OCI-LY1 (cell line): ENCODE data around the gene TMEM131.

Experiments
- H2AFZ ChIP-seq: fragments of 200-600 bp; sonication (generic), shearing (Covaris generic); 2 replicates; pipeline ENCODE4 v1.6.0; 2014; ENCODE audit warnings: antibody characterized with exemption, mild to moderate bottlenecking, low read length
- H3F3A ChIP-seq: fragments of 200-600 bp; sonication (generic), shearing (Covaris generic); 2 replicates; pipeline ENCODE4 v1.6.0; 2014; ENCODE audit warnings: mild to moderate bottlenecking, antibody characterized with exemption, low read length, moderate library complexity; ENCODE audit not compliant: insufficient read depth
- H3K27ac ChIP-seq: fragments of 200-600 bp; sonication (generic); 2 replicates; pipeline ENCODE4 v1.5.1; 2014; ENCODE audit warnings: low read length, mixed run types, mild to moderate bottlenecking, low read depth; ENCODE audit not compliant: poor library complexity, severe bottlenecking
- H3K27me3 ChIP-seq: fragments of 200-600 bp; sonication (generic); 2 replicates; pipeline ENCODE4 v1.6.0; 2014; ENCODE audit warnings: antibody characterized with exemption, mild to moderate bottlenecking, low read length, moderate library complexity; ENCODE audit not compliant: insufficient read depth
- H3K36me3 ChIP-seq: fragments of 200-600 bp; sonication (generic); 2 replicates; pipeline ENCODE4 v1.6.1; 2014; ENCODE audit warnings: mild to moderate bottlenecking, antibody characterized with exemption, low read length, moderate library complexity, mixed read lengths; ENCODE audit not compliant: insufficient read depth
- H3K4me1 ChIP-seq: fragments of 200-600 bp; sonication (generic); 2 replicates; pipeline ENCODE4 v1.5.1; 2014; ENCODE audit warnings: mild to moderate bottlenecking, low read length, moderate library complexity; ENCODE audit not compliant: insufficient read depth, severe bottlenecking
- H3K4me2 ChIP-seq: fragments of 200-600 bp; sonication (generic), shearing (Covaris generic); 2 replicates; pipeline ENCODE4 v1.6.1; 2014; ENCODE audit warnings: low read length
- H3K4me3 ChIP-seq: fragments of 200-600 bp; sonication (generic); 2 replicates; pipeline ENCODE4 v1.5.1; 2014; ENCODE audit warnings: low read length, low read depth, mild to moderate bottlenecking, mixed read lengths; ENCODE audit not compliant: poor library complexity, severe bottlenecking
- H3K79me2 ChIP-seq: fragments of 200-600 bp; shearing (Covaris generic); 2 replicates; pipeline ENCODE4 v1.6.1; 2016; ENCODE audit warnings: mixed run types, low read length, mixed read lengths; ENCODE audit not compliant: insufficient read depth
- H3K9ac ChIP-seq: fragments of 200-600 bp; sonication (generic), shearing (Covaris generic); 2 replicates; pipeline ENCODE4 v1.6.1; 2014; ENCODE audit warnings: mild to moderate bottlenecking, low read length, mixed read lengths
- H3K9me2 ChIP-seq: fragments of 200-600 bp; sonication (generic), shearing (Covaris generic); 2 replicates; pipeline ENCODE4 v1.6.1; 2014; ENCODE audit warnings: low read depth, mild to moderate bottlenecking, low read length, mixed read lengths
- H3K9me3 ChIP-seq: fragments of 200-600 bp; shearing (Covaris generic); 2 replicates; pipeline ENCODE4 v1.6.1; 2014; ENCODE audit warnings: low read length, mixed read lengths
- H4K20me1 ChIP-seq: fragments of 200-600 bp; sonication (generic), shearing (Covaris generic); 2 replicates; pipeline ENCODE4 v1.6.0; 2016; ENCODE audit warnings: mild to moderate bottlenecking, low read length; ENCODE audit not compliant: insufficient read depth
- EZH2 ChIP-seq: fragments of 200-600 bp; sonication (generic), shearing (Covaris generic); IDR thresholded peaks from 2 replicates; pipeline ENCODE4 v1.8.0; 2017; ENCODE audit warnings: borderline replicate concordance, mixed run types, mild to moderate bottlenecking, antibody characterized with exemption, low read length, moderate library complexity, mixed read lengths
- TF ChIP-seq, protein P1 (sequence below): fragments of 200-600 bp; sonication (generic), shearing (Covaris generic); IDR thresholded peaks from 2 replicates; pipeline ENCODE4 v1.5.1; 2017; ENCODE audit warnings: mild to moderate bottlenecking, antibody characterized with exemption, low read length, moderate library complexity, mixed read lengths

Gene TMEM131

DNA sequence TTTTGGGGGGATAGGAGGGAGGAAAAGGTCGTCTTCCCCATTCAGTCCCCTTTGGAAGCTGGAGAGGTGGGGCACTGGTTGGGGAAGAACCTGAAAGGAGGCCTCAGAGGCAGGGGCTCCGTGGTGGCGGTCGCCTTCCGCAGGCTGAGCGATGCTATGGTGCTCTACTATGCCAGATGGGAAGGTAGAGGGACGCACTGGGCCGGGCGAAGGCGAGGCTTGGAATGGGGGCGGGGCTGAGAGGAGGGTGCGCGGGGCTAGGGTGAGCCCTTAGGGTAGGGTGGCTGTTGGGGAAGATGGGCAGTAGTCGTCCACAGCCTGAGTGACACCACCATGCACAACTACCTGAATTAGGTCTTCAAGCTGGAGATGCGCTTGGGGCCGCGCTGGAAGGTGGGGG, 271.2 kb downstream of the TMEM131 start:
- no peaks in the 10 kb centered on the region for H3K79me2 ChIP-seq
- peaks cover 1% of the 10 kb centered on the region for H3K4me1 ChIP-seq
- no peak overlapping the region for H3K4me3 ChIP-seq
- H3K9me3 ChIP-seq: no peaks in the 10 kb centered on the region
- H2AFZ ChIP-seq: no peak overlapping the region
- no peaks in the 10 kb centered on the region for H3F3A ChIP-seq
- no peak overlapping the region for H3K9ac ChIP-seq
- H3K9me2 ChIP-seq: no peaks in the 10 kb centered on the region
- H3K27ac ChIP-seq: no peak overlapping the region
- H3K36me3 ChIP-seq: no peaks in the 10 kb centered on the region; the same call in 1 of the 2 replicates
- H4K20me1 ChIP-seq: no peaks in the 10 kb centered on the region
- no peak for TF ChIP-seq EZH2
- TF ChIP-seq, protein P1, sequence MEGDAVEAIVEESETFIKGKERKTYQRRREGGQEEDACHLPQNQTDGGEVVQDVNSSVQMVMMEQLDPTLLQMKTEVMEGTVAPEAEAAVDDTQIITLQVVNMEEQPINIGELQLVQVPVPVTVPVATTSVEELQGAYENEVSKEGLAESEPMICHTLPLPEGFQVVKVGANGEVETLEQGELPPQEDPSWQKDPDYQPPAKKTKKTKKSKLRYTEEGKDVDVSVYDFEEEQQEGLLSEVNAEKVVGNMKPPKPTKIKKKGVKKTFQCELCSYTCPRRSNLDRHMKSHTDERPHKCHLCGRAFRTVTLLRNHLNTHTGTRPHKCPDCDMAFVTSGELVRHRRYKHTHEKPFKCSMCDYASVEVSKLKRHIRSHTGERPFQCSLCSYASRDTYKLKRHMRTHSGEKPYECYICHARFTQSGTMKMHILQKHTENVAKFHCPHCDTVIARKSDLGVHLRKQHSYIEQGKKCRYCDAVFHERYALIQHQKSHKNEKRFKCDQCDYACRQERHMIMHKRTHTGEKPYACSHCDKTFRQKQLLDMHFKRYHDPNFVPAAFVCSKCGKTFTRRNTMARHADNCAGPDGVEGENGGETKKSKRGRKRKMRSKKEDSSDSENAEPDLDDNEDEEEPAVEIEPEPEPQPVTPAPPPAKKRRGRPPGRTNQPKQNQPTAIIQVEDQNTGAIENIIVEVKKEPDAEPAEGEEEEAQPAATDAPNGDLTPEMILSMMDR: no peak
- no peak overlapping the region for H3K4me2 ChIP-seq
- no peaks in the 10 kb centered on the region; the same call in 1 of the 2 replicates for H3K27me3 ChIP-seq

DNA sequence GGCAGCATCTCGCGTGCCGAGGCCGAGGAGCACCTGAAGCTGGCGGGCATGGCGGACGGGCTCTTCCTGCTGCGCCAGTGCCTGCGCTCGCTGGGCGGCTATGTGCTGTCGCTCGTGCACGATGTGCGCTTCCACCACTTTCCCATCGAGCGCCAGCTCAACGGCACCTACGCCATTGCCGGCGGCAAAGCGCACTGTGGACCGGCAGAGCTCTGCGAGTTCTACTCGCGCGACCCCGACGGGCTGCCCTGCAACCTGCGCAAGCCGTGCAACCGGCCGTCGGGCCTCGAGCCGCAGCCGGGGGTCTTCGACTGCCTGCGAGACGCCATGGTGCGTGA, 271.7 kb downstream of the TMEM131 start:
- no peak overlapping the region for H3K27ac ChIP-seq
- H3K4me3 ChIP-seq: no peak overlapping the region
- no peaks in the 10 kb centered on the region for H3F3A ChIP-seq
- no peaks in the 10 kb centered on the region for H4K20me1 ChIP-seq
- H3K9me3 ChIP-seq: no peaks in the 10 kb centered on the region
- H3K4me2 ChIP-seq: no peak overlapping the region
- H3K27me3 ChIP-seq: no peaks in the 10 kb centered on the region; the same call in 1 of the 2 replicates
- H3K79me2 ChIP-seq: no peaks in the 10 kb centered on the region
- no peaks in the 10 kb centered on the region for H3K9me2 ChIP-seq
- H3K4me1 ChIP-seq: peaks cover 6% of the 10 kb centered on the region
- no peak overlapping the region for H2AFZ ChIP-seq
- TF ChIP-seq, protein P1: no peak
- no peak for TF ChIP-seq EZH2
- no peak overlapping the region for H3K9ac ChIP-seq
- H3K36me3 ChIP-seq: no peaks in the 10 kb centered on the region; the same call in 1 of the 2 replicates

DNA sequence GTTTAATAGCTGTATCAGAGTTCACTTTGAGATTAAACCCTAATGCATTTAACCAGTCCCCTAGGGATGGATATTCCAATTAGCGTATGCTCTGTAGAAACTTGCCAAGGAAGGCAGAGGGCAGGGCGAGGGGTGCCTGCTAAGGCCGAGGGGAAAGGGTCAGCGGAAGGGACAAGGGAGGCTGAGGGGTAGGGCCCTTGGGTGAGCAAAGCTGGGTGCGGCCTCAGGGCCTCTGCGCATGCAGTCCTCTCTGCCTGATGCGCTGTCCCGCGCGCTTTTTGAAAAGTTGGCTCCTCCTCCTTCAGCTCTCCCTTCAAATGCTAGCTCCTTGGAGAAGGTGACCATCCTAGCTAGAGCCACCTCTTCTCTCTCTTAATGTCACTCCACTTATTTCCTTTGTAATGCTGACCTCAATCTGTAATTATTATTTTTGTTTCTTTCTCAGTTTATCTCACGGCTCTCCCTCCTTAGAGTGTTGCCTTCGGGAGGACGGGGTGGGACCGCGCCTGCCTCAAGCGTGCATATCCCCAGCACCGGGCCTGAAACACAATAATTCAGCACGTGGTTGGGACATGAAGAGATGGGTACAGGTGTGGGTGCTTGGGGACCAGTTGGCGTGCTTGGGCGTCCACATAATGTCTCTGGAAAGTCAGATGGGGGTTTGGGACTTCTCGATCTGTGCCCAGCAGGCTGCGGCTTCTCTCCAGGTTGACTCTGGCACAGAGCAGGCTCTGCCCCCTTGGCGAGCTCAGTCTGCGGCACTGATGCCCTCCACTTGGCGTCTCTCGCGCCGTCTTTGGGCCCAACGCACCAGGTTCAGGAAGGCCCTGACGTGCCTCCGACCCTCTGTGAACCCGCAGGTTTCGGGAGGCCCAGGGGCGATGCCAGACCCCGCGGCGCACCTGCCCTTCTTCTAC, 272.3 kb downstream of the TMEM131 start:
- no peaks in the 10 kb centered on the region for H3K79me2 ChIP-seq

More for the DNA sequence above, 272.3 kb downstream of the TMEM131 start:
- H4K20me1 ChIP-seq: no peaks in the 10 kb centered on the region
- no peak overlapping the region for H3K4me3 ChIP-seq
- no peak overlapping the region for H3K4me2 ChIP-seq
- no peaks in the 10 kb centered on the region for H3K9me3 ChIP-seq
- no peaks in the 10 kb centered on the region for H3K9me2 ChIP-seq
- no peak for TF ChIP-seq EZH2
- TF ChIP-seq, protein P1: no peak
- H3F3A ChIP-seq: no peaks in the 10 kb centered on the region
- no peaks in the 10 kb centered on the region; the same call in 1 of the 2 replicates for H3K36me3 ChIP-seq
- no peak overlapping the region for H2AFZ ChIP-seq
- peaks cover 12% of the 10 kb centered on the region for H3K4me1 ChIP-seq
- no peak overlapping the region for H3K27ac ChIP-seq
- no peak overlapping the region for H3K9ac ChIP-seq
- H3K27me3 ChIP-seq: no peaks in the 10 kb centered on the region; the same call in 1 of the 2 replicates
